Renal cortex interstitium (tissue), 15 donors: ENCODE measurements around the gene ZNF74. TPM values are rescaled to one million over a fixed set of nuclear protein-coding genes. Genes with fewer than 3 reads are reported as not detected.
A peak's percentile ranks its signal among the peaks of the same experiment; 100 is the strongest.
"Not testable (repeated sequence)": the region's sequence is repeated elsewhere in the genome, so short reads cannot be mapped to it uniquely, and the experiment has no call there.

Experiments used
- DNase-seq, 11 donors: peaks; one replicate each; pipeline ENCODE4 v3.0.0-alpha.2; 2013; ENCODE audit warnings: low read depth in 9 of 11, low spot score in 4 of 11; ENCODE audit errors: extremely low read depth in 1 of 11
- long read RNA-seq, 16 experiments: transcript quantifications; one replicate each; lab custom pipeline, GENCODE V29; 2026
- polyA plus RNA-seq, 3 donors: library from polyadenylated mRNA; unstranded; fragments of 120-200 nt; gene quantifications; one replicate each; pipeline ENCODE4 v1.2.1, GENCODE V29; 2013; ENCODE audit not compliant: insufficient read length in 3 of 3

ZNF74 gene
- polyA plus RNA-seq, result 10 to 100 TPM; 13.3 to 19.8 (median 18.1) TPM
- long read RNA-seq, donor 1, partial matches to known transcripts, result 0 of 2 reads
- long read RNA-seq, donor 1, other reads (novel, unspliced or antisense), result 0 of 2 reads
- long read RNA-seq, donor 2, partial matches to known transcripts, result 0 of 3 reads
- long read RNA-seq, donor 2, other reads (novel, unspliced or antisense), result 0 of 3 reads
- long read RNA-seq, donor 3, partial matches to known transcripts, result 0 of 7 reads
- long read RNA-seq, donor 3, other reads (novel, unspliced or antisense), result 0 of 7 reads
- long read RNA-seq, donor 4, result 0 reads
- long read RNA-seq, donor 5, transcript ZNF74-202 (5 exons, 3,159 nt), result major isoform, 7 of 9 reads
- long read RNA-seq, donor 5, partial matches to known transcripts, result 0 of 9 reads
- long read RNA-seq, donor 5, other reads (novel, unspliced or antisense), result 0 of 9 reads
- long read RNA-seq, donor 6, partial matches to known transcripts, result 0 of 3 reads
- long read RNA-seq, donor 6, other reads (novel, unspliced or antisense), result 0 of 3 reads
- long read RNA-seq, donor 7, partial matches to known transcripts, result 0 of 1 reads
- long read RNA-seq, donor 7, other reads (novel, unspliced or antisense), result 0 of 1 reads
- long read RNA-seq, donor 8, transcript ZNF74-202 (5 exons, 3,159 nt), result major isoform, 6 of 9 reads
- long read RNA-seq, donor 8, partial matches to known transcripts, result 0 of 9 reads
- long read RNA-seq, donor 8, other reads (novel, unspliced or antisense), result 0 of 9 reads
- long read RNA-seq, donor 9, transcript ZNF74-202 (5 exons, 3,159 nt), result major isoform, 5 of 6 reads
- long read RNA-seq, donor 9, partial matches to known transcripts, result 0 of 6 reads
- long read RNA-seq, donor 9, other reads (novel, unspliced or antisense), result 0 of 6 reads
- long read RNA-seq, donor 10, partial matches to known transcripts, result 0 of 2 reads
- long read RNA-seq, donor 10, other reads (novel, unspliced or antisense), result 0 of 2 reads
- long read RNA-seq, donor 11, partial matches to known transcripts, result 0 of 2 reads
- long read RNA-seq, donor 11, other reads (novel, unspliced or antisense), result 0 of 2 reads
- long read RNA-seq, donor 12, partial matches to known transcripts, result 0 of 2 reads
- long read RNA-seq, donor 12, other reads (novel, unspliced or antisense), result 0 of 2 reads
- long read RNA-seq, donor 13, partial matches to known transcripts, result 0 of 5 reads
- long read RNA-seq, donor 13, other reads (novel, unspliced or antisense), result 0 of 5 reads
- long read RNA-seq, donor 14, partial matches to known transcripts, result 0 of 3 reads
- long read RNA-seq, donor 14, other reads (novel, unspliced or antisense), result 0 of 3 reads
- long read RNA-seq, donor 15, partial matches to known transcripts, result 0 of 1 reads
- long read RNA-seq, donor 15, other reads (novel, unspliced or antisense), result 0 of 1 reads
- long read RNA-seq, donor 16, transcript ZNF74-202 (5 exons, 3,159 nt), result major isoform, 11 of 23 reads
- long read RNA-seq, donor 16, partial matches to known transcripts, result 7 of 23 reads
- long read RNA-seq, donor 16, other reads (novel, unspliced or antisense), result 0 of 23 reads

GRCh38 chr22:20393705-20394476, at the start of gene ZNF74:
Gene ZNF74, plus strand, starts transcription at chr22:20394151. Its CDS starts 478 bp downstream, at chr22:20394629.
- DNase-seq, result peak; percentile 79 to 92 (median 85)

- DNase-seq, result not testable (repeated sequence)
Measured at GRCh38 chr22:20346553-20346952, 47.4 kb upstream of the ZNF74 start.

GRCh38 chr22:20352536-20352935, 41.4 kb upstream of the ZNF74 start:
- not testable (repeated sequence) for DNase-seq

GRCh38 chr22:20354238-20354975, 39.5 kb upstream of the ZNF74 start:
- no peak for DNase-seq

GRCh38 chr22:20355939-20356636, 37.9 kb upstream of the ZNF74 start:
- DNase-seq, result not testable (repeated sequence)

GRCh38 chr22:20356906-20357305, 37.0 kb upstream of the ZNF74 start:
- not testable (repeated sequence) for DNase-seq

GRCh38 chr22:20357967-20358366, 36.0 kb upstream of the ZNF74 start:
- not testable (repeated sequence) for DNase-seq

- not testable (repeated sequence) for DNase-seq
Measured at GRCh38 chr22:20358503-20359239, 35.3 kb upstream of the ZNF74 start.

GRCh38 chr22:20360261-20360660, 33.7 kb upstream of the ZNF74 start:
- DNase-seq, result not testable (repeated sequence)

GRCh38 chr22:20360866-20361751, 32.8 kb upstream of the ZNF74 start:
- DNase-seq, result not testable (repeated sequence)

- DNase-seq, result not testable (repeated sequence)
Measured at GRCh38 chr22:20361752-20362229, 32.2 kb upstream of the ZNF74 start.

- not testable (repeated sequence) for DNase-seq
Measured at GRCh38 chr22:20362403-20362802, 31.5 kb upstream of the ZNF74 start.

GRCh38 chr22:20364335-20365260, 29.4 kb upstream of the ZNF74 start:
- not testable (repeated sequence) for DNase-seq

- DNase-seq, result not testable (repeated sequence)
Measured at GRCh38 chr22:20366841-20367240, 27.1 kb upstream of the ZNF74 start.
